HG02870 (cell line): Measurements from ENCODE around the gene ZNF256.
A peak's percentile ranks its signal among the peaks of the same experiment; 100 is the strongest.

Experiments
- ATAC-seq: cut with Tn5 transposase; IDR thresholded peaks from one replicate; pipeline ENCODE4 v1.9.1; 2021; ENCODE audit warnings: mild to moderate bottlenecking, moderate library complexity; ENCODE audit not compliant: unreplicated experiment

ZNF256 gene

GRCh38 chr19:57947419-57948134 lies at the start of gene ZNF256:
ZNF256 (minus strand) TSS chr19:57947706; CDS start chr19:57947474, 232 bp downstream.
- peak; percentile 94 for ATAC-seq

- ATAC-seq = no peak
These were observed 45.3 kb upstream of the ZNF256 start for GRCh38 chr19:57992841-57993240.

GRCh38 chr19:57978586-57979289 lies 31.2 kb upstream of the ZNF256 start:
- ATAC-seq = no peak

GRCh38 chr19:57974434-57974833 lies 26.9 kb upstream of the ZNF256 start, which contains the start of gene C19orf18:
C19orf18 (minus strand) TSS chr19:57974534; CDS start chr19:57974432, 102 bp downstream.
- ATAC-seq = no peak

- ATAC-seq = no peak
These were observed 17.3 kb upstream of the ZNF256 start for GRCh38 chr19:57964761-57965160.

- no peak for ATAC-seq
These were observed 14.3 kb upstream of the ZNF256 start for GRCh38 chr19:57961785-57962184.

- no peak for ATAC-seq
These were observed 7.5 kb upstream of the ZNF256 start for GRCh38 chr19:57954996-57955395.

GRCh38 chr19:57949702-57950101 lies 2.2 kb upstream of the ZNF256 start:
- ATAC-seq = no peak

GRCh38 chr19:57949296-57949695 lies 1.8 kb upstream of the ZNF256 start:
- no peak for ATAC-seq

GRCh38 chr19:57947088-57947418 lies 453 bp downstream of the ZNF256 start:
- no peak for ATAC-seq

GRCh38 chr19:57946316-57946715 lies 1.2 kb downstream of the ZNF256 start:
- no peak for ATAC-seq

GRCh38 chr19:57941593-57941992 lies 5.9 kb downstream of the ZNF256 start:
- no peak for ATAC-seq

GRCh38 chr19:57935731-57936130 lies 11.8 kb downstream of the ZNF256 start:
- ATAC-seq = no peak

GRCh38 chr19:57934820-57935665 lies 12.5 kb downstream of the ZNF256 start, which contains the start of gene ZNF418:
ZNF418 (minus strand) TSS chr19:57935402; CDS start chr19:57933822, 1,580 bp downstream.
- ATAC-seq = no peak

GRCh38 chr19:57927587-57927986 lies 19.9 kb downstream of the ZNF256 start:
- no peak for ATAC-seq

GRCh38 chr19:57916168-57916995 lies 31.1 kb downstream of the ZNF256 start, which contains the start of gene ZNF417:
ZNF417 (minus strand) TSS chr19:57916592; CDS start chr19:57916411, 181 bp downstream.
- ATAC-seq = peak; percentile 99

GRCh38 chr19:57914531-57914930 lies 33.0 kb downstream of the ZNF256 start:
- ATAC-seq = no peak

- ATAC-seq = no peak
These were observed 40.1 kb downstream of the ZNF256 start for GRCh38 chr19:57907394-57907793.

- no peak for ATAC-seq
These were observed 42.2 kb downstream of the ZNF256 start for GRCh38 chr19:57905258-57905657.

- no peak for ATAC-seq
These were observed 43.8 kb downstream of the ZNF256 start for GRCh38 chr19:57903618-57904184.
